ENCODE measurements around the gene P2RY6.
"Not testable (repeated sequence)": the region's sequence is repeated elsewhere in the genome, so short reads cannot be mapped to it uniquely, and the experiment has no call there.

The P2RY6 gene

DNA sequence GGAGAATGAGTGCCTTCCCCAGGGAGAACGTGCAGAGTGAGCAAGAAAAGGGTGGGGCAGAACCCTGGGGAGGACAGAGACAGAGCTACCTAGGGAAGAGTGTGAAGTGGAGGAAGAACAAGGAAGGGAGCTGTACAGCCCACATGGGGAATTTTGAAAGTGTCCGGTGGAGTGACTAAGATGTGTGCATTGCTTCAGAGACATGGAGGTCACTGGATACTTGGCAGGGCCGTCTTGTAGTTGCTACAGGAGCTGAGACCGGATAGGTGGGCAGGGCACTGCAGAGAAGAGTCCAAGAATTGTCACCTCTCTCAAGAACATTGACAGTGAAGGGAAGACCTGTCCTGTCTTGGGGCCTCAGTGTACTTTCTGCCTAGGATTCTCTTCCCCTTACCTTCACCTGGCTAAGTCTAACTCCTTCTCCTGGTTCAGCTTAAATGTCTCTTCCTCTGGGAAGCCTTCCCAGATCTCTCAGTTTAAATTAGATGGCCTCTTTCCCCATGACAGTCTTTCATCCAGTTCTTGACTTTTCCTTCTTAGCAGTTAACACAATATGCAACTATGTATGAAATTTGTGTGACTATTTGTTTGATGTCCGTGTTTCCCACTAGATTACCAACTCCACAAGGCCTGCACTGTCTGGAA lies 9.2 kb upstream of the P2RY6 start:
- no peak for DNase-seq

DNA sequence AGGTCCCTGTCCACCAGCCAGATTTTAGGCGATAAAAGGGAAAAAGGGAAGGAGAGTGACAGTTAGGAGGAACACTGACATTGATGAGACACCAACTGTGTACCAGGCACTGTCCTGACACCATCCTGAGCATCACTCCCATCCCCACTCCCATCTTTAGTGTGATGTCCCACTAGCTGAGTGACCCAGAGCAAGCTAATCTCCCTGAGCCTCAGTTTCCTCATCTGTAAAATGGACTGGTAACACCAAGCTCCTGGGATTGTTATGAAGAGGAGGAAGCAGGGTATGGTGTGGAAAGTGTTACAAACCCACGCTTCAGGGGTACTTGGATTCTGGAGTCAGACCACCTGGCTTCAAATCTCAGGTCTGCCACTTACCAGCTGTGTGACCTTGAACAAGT lies 8.5 kb upstream of the P2RY6 start:
- DNase-seq: no peak

DNA sequence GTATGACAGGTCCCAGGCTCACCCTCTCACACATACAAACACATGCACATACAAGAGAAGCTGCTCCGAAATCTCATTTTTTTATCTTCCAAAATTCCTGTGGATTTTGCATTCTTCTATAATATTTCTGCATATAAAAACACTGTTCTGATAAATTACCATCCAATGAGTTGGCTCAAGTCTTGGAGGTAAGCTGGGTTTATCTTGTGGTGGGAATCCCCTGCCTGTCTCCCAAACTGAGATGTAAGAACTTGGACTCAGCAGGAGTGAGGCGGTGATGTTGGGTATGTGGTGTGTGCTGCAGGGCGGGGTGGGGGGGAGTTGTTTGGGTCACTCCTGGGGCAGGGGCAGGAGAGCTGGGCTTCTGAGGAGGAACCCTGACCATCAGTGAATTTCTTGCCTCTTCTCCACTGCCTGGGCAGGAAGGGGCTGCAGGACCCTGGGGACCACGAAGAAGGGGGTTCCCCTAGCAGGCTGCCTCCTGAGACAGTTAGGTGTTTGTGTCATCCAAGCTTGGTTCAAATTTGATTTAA lies 6.8 kb upstream of the P2RY6 start:
- DNase-seq: no peak

DNA sequence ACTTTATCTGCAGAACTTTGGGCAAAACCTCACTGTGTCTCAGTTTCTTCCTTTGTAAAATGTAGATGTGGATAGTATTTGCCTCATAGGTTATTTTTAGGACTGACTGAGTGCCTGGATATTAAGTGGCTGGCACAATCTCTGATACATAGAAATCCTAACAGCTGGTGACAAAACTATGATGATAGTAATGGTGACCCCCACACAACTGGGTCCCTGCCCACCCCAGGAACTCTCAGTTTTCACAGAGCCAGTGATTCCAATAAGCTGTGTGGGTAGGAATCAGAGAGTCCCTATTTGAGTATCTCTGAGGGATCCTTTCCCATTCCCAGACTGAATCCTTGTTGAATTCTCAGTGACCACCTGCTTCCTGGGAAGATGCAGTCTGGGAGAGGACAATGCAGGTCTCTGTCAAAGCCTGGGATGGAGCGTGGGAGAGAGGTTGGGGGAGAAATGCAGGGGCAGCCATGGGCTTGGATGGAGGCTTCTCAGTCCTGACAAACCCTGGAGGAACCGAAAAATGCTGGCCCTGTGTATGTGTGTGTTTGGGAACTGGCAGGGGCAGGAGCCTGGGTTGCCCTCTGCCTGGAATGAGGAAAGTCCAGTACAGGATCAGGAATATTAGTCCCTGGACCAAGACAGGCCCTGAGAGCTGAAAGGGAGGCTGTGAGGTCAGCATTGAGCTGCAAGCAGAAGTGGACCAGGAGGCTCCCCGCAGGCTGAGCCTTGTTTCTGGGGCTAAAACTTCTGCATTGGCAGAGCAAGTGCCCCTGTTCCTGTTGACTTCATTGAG lies 6.1 kb upstream of the P2RY6 start:
- no peak for DNase-seq

DNA sequence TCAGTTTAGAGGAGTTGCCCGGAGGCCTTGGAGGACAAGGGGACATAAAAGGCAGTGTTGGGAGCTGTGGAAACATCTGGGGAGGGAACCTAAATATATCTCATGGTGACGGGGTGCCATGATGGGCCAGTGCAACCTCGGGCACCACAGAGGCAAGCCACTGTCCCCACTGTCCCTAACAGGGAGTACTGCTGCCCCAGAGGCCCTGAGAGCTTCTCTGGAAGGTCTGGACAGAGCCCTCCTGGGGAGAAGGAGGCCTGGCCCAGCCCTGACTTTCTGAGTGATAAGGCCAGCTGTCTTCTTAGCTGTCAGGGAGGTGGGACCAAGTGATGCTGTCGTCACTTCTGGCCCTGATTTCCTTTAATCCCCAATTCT lies 5.5 kb upstream of the P2RY6 start:
- DNase-seq: no peak

DNA sequence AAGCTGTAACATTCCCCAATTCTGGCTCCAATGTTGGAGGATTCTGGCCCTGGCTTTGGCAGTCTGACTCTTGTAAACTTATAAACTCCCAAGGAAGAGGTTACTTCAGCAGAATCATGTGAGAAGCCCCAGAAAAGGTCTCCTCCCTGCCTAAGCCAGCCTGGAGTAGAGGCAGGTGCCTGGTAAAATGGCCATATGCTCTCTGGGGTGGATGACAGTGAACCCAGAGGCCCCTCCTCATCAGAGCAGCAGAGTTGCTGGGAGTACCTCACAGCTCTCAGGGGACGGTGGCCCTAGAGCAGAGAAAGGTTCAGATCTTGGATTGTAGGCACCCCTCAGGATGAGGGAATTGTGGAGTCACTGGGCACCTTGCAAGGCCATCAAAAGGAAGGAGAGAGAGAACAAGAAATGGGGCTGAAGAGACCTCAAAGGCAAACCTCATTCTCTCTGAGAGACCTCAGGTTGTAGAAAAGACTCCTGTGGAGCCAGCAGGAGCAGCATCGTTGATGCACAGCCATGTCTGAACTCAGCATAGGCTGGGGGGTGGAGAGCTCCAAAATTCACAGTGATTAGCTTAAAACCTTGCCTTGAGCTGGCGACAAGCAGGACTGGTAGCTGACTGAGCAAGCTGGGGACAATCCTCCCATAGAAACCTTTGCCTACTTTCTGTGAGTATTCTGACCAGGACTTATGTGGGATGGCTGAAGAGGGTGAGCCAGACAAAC lies 4.9 kb upstream of the P2RY6 start:
- no peak for DNase-seq

DNA sequence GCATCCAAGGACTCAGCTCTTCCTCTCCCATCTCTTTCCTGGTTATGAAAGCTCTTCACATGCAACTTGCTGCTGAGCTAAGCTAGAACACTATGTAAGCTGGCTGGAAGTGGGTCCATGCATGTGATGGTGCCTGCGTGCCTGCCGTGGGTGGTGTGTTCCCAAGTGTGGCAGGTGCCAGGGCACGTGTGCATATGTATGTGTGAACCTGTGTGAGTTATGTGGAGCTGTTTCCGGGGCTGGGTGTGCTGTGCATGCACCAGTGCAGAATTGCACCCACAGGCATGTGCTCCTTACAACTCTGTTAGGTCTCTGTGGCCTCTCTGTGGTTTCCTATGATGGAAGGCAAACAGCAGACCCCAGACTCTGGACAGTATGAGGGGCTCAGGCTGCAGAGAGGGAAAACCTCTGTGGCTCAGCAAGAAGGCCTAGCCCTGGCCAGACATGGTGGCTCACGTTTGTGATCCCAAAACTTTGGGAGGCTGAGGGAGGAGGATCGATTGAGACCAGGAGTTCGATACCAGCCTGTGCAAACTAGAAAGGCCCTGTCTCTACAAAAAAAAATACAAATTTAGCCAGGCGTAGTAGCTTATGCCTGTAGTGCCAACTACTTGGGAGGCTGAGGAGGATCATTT lies 4.1 kb upstream of the P2RY6 start:
- no peak for DNase-seq

DNA sequence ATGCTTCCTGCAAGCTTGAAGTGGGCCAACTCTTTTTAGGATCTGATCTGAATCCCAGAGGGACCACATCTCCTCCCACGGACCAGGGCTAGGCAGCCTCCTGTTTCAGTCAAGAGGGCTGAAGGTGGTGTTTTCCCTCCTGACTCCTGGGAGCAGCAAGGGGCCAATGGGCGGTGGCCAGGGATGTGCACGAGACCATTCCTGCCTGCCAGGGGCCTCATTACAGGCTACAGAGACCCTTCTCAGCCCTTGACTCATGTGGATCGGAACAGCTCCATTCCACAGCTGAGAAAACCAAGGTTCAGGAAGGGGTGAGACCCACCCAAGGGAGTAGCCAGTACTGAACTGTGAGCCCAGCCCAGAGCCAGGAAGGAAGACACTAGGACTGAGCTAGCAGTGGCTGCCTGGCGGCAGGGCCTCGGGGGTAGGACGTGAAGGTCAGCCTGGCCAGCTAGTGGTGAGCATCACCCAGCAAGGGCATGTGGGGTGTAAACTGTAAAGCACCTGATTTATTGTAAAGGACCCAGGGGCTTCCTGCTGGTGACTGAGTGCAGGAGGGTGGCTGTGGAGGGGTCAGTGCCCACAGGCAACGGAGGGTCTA lies 3.4 kb upstream of the P2RY6 start:
- no peak for DNase-seq

DNA sequence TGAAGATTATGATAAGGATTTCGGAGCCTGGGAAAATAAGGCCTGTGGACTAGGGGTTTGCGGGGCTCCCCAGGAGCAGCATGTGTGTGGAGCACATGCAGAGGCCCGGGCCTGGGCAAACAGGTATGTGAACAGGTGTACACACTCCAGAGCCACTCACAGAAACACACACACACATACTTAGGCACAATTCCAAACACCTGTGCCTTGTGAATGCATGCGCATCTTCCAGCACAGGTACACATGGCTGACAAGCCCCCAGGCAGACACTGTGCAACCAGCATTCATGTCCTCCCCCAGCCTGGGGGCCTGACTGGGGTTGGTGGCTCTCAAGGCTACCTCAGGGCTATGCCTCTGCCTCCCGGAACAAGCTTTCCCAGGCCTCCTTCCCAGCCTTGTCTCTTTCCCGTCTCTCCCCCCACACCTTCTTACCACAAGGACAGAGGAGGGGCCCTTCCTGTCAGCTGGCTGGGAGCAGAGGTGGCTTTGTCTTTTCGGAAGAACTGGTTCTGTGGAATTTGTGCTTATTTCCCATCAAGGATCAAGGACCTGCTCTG lies 2.6 kb upstream of the P2RY6 start:
- DNase-seq: no peak

DNA sequence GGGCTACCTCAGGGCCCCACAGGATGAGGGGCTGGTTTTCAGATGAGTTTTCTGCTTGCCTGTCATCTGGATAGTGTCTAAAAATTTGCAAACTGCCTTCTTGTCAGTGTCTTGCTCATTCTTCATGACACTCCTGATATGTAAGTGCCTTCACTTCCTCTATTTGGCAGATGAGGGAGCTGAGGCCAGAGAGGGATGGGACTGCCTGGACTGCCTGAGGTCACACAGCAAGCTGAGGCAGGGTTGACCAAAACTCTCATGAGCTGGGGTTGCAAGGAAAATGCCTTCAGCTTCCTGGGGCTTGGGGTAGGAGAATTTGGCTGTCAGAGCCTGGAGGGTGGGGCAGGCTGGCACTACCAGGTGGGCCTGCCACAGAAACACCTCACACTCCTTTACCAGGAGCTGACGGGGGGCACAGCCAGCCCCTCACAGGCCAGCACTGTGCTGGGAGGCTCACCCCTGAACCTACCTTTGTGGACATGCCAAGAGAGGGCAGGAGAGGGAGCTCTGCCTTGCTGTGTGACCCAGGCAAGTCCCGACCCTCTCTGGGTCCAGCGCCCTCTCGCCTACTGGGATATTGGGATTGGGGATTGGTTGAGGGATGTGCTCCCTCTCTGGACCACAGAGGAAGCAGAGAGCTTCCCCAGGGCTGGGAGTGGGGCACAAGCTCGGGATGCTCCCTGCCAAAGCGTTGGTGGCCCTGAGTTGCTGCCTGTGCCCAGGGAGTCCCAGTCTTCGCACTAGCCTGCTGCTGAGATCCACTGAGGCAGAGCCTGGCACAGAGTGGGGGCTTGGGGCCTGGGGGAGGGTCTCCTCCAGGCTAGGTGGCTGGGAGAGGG lies 1.9 kb upstream of the P2RY6 start:
- no peak for DNase-seq

DNA sequence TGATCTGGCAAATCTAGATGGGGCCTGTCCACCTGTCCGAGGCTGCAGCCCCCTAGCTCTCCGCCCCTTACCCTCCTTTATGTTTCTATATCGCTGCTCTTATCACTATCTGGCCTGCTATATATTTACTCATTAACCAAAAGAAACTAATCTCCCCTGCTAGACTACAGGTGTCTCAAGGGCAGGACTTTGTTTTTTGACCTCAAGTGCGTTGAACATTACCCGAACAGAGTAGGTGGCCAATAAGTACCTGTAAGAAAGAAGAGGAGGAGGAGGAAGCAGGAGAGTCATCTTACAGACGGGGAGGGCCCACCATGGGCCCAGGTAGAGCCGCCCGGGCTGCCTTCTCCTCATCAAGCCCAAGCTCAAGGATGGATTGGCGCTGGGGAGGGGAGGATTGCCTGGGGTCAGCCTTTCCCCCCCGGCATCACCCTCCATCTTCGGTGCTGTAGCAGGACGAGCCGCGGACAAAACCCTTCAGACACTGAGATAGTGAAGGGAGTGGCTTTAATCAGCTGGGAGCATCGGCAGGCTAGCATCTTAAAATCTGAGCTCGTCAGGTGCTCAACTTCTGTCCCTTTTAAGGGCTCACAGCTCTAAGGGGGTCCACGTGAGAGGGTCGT lies 1.2 kb upstream of the P2RY6 start:
- no peak for DNase-seq

DNA sequence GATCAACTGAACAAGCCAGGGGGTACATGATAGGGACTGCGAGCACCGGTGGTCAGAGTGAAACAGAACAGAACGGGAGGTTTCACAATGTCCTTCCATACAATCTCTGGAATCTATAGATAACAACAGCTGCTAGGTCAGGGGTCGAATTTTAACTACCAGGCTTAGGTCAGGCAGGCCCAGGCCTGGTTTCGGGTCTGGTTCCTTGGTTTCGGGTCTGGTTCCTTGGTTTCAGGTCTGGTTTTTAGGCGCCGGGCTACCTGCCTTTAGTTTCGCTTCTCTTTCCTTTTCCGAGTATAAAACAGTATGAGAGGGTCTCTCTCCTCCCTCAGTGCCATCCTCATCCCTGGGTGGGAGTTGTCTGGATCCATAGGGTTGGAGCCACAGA lies 666 bp upstream of the P2RY6 start:
- not testable (repeated sequence) for DNase-seq

DNA sequence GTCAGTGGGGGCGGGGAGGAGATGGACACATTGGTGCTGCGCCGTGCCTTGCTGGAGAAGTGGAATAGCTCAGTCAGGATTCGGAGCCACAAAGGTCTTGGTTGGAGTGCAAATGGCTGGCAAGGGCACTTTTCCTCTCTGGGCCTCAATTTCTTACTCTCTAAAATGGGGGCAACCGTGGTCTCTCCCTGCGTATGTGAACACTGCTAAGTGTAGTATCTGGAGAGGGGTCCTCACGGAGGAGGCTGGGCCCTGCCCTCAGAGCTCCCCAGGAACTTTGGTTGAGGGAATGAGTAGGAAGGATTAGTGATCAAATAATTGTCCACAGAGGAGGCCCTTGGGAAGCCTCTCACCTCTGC lies 521 bp downstream of the P2RY6 start:
- no peak for DNase-seq

DNA sequence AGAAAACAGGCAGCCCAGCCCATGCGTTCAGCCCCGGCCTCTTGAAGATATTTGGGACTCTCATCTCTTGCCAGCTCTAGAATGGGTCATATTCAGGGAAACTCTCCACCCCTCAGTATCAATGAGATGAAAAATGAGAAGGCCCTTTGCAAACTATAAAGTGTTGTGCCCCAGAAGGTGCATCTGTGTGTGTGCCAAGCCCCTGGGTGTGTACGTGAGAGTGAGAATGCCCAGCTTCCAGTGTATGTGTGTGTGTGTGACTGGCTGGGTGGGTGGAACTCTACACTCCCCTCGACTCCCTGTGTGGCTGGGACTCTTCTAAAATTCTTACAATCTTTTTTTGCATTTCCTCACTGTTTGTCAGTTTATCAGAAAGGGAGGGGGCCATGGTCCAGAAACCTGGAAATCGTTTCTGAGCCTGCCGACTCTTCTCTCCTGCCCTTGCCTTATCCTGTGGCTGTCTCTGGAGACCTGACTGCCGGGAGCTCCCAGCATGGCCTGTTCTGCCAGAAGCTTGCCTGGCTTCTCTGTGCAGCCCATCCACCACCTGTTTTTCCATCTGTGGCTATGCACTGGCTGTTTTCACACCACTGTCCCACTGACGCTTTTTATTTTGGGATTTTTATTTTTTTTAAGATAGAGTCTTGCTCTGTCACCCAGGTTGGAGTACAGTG lies 1.2 kb downstream of the P2RY6 start:
- no peak for DNase-seq

DNA sequence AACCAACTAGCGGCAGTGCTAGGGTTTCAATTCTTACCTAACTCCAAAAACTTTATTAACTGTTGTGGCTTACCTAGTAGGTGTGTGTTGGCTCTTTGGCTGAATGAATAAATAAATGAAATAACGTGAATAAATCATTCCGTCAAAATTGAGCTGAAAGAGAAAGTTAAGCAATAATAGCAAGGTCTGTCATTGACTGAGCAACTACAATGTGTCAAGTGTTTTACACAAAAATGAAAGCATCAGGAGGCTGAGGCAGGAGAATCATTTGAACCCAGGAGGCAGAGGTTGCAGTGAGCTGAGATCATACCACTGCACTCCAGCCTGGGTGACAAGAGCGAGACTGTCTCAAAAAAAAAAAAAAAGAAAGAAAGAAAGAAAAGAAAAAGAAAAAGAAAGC lies 2.1 kb downstream of the P2RY6 start:
- DNase-seq: not testable (repeated sequence)

DNA sequence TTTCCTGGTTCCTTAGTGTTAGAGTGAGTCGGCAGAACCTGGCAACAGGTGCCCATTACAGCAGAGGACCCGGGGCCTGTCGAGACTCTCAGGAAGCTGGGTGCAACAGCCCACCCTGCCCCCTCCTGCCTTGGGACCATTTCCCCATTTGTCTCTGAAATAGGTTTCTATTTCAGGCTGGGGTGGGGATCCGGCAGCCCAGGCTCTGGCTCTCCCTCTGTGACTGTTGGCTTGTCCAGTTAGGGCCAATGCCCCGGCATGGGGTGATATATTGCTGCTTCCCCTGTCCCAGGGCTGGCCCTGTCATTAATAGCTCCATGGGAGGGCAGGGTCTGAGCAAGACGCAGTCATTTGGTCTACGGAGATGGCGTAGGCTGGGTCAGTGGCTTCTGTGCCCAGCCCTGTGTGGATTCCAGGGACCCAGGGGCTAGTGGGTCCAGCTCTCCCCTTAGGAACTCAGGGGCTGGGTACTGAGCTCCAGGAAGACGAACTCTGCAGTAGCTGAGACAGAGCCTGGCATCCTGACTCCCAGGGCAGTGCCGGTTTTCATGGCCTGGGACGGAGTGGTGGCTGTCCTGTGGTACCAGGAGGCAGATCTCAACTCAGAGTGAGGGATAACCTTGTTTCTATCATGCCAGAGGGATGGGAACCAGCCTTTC lies 2.7 kb downstream of the P2RY6 start:
- DNase-seq: no peak

DNA sequence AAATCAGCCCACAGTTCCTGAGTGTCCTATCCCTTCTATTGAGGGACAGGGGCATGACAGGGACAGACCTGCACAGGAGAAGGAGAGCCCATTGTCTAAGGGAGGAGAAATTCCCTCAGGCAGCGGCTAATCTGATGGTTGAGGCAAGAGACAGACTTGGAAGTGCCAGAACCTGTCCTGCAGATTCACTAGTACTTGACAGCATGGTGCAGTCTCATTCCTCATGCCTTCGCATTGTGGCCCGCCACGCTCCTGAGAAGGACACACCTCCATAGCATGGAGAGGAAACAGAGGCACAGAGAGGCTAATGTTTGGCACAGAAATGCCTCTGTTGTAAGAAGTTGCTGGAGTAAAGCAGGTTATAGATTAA lies 3.2 kb downstream of the P2RY6 start:
- no peak for DNase-seq

DNA sequence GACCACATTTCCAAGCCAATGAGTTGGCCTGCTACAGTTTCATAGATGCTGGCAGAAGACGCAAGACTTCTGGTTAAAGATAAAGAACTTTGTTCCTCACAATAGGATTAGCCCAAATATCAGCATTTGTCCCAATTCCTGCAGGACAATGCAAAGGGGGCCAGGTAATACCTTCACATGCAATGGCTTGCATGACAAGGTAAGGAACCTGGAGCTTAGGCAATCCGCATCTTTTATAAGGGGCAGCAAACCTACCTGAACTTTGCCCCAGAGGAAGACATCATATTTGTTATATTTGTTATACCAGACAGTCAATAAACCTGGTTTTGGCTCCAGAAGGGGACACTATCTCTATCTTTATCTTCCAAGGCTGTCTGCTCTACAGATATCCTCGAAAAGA lies 5.3 kb downstream of the P2RY6 start:
- DNase-seq: no peak

DNA sequence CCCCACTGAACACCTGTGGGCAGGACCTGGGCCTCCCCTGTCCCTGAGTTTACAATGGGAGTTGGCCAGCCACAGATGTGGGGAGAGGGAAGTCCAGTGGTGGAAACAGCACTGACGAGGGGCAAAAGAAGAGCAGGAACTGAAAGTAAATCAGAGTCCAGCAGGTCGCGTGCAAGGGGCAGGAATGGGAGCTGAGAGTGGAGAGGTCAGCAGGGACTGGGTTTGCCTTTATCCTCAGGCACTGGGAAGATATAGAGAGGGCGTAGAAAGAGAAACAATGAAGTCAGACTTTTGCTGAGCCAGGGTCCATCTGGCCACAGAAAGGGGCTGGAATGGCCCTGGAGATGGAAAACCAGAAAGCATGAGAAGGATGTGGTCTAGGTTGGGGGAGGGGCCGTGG lies 8.5 kb downstream of the P2RY6 start:
- DNase-seq: no peak

DNA sequence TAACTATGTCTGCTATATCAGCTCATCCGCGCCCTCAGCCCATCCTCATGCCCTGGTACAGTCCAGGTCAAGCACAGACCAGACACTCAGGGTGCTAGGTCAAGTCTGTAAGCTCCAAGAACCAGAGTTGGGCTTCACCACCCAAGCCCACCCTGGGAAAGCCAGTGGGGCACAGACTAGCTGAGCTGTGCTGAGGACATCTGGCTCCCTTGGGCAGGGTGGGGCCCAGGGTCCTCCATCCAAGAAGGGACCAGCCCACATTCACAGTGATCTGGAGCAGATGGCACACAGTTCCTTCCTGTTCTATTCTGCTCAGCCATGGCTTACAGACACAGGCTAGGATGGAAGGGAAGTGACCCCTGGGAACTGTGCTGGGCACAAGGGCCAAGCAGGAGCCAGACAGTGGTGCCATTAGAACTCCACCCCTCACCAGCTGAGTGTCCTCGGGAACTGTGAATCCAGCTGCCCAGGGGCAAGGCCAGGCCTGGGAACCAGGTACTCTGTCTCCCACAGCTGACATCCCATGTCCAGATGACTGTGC lies 9.1 kb downstream of the P2RY6 start:
- DNase-seq: no peak
